OCI-LY3 (cell line): ENCODE measurements around the gene SLC9C2.

ENCODE experiments used
- H2AFZ ChIP-seq: fragments of 200-600, 300-600 bp; shearing (Covaris generic); 2 replicates; pipeline ENCODE4 v1.6.0; 2014; ENCODE audit warnings: antibody characterized with exemption, low read depth, low read length
- H3K27ac ChIP-seq: fragments of 200-600, 300-600 bp; sonication (generic); 2 replicates; pipeline ENCODE4 v1.5.1; 2014; ENCODE audit warnings: mild to moderate bottlenecking, low read length, moderate library complexity, mixed read lengths
- H3K27me3 ChIP-seq: fragments of 200-600, 300-600 bp; sonication (generic); 2 replicates; pipeline ENCODE4 v1.6.1; 2014; ENCODE audit warnings: low read depth, low read length, mixed read lengths
- H3K36me3 ChIP-seq: fragments of 200-600, 300-600 bp; sonication (generic); replicated peaks from 2 replicates; pipeline ENCODE3; 2014; ENCODE audit warnings: low read depth, low read length, mixed read lengths
- H3K4me1 ChIP-seq: fragments of 300-600, 200-600 bp; sonication (generic); 2 replicates; pipeline ENCODE4 v1.6.1; 2014; ENCODE audit warnings: low read length, mixed read lengths
- H3K4me2 ChIP-seq: fragments of 200-600, 300-600 bp; sonication (generic); 2 replicates; pipeline ENCODE4 v1.6.1; 2014; ENCODE audit warnings: low read length, mixed read lengths
- H3K4me3 ChIP-seq: fragments of 300-600, 200-600 bp; sonication (generic); 2 replicates; pipeline ENCODE4 v1.5.1; 2014; ENCODE audit warnings: antibody characterized with exemption, mild to moderate bottlenecking, low read length, moderate library complexity
- H3K79me2 ChIP-seq: fragments of 300-600, 200-600 bp; shearing (Covaris generic); 2 replicates; pipeline ENCODE4 v1.6.1; 2014; ENCODE audit warnings: mild to moderate bottlenecking, low read length, mixed read lengths
- H3K9ac ChIP-seq: fragments of 300-600, 200-600 bp; shearing (Covaris generic); 2 replicates; pipeline ENCODE4 v1.6.0; 2014; ENCODE audit warnings: mild to moderate bottlenecking, low read length, moderate library complexity
- H3K9me3 ChIP-seq: fragments of 200-600, 300-600 bp; shearing (Covaris generic); 2 replicates; pipeline ENCODE4 v1.6.1; 2014; ENCODE audit warnings: low read length, mixed read lengths; ENCODE audit not compliant: insufficient read depth
- H4K20me1 ChIP-seq: fragments of 200-600, 300-600 bp; sonication (generic); 2 replicates; pipeline ENCODE4 v1.6.1; 2016; ENCODE audit warnings: low read length, mixed read lengths; ENCODE audit not compliant: insufficient read depth
- CTCF ChIP-seq: fragments of 200-600, 300-600 bp; sonication (generic); IDR thresholded peaks from 2 replicates; pipeline ENCODE4 v1.5.1; 2014; ENCODE audit warnings: antibody characterized with exemption, low read length, low read depth
- EZH2phosphoT487 ChIP-seq: fragments of 200-600 bp; shearing (Covaris generic); IDR thresholded peaks from 2 replicates; pipeline ENCODE4 v1.6.1; 2018; ENCODE audit warnings: antibody characterized with exemption, mixed run types, low read depth

Gene SLC9C2

GRCh38 chr1:173590557-173590956 lies 12.3 kb downstream of the SLC9C2 start:
- no peak overlapping the region for H3K27ac ChIP-seq

GRCh38 chr1:173581383-173582079 lies 21.3 kb downstream of the SLC9C2 start:
- Histone ChIP-seq H3K36me3 (no peaks in the 10 kb centered on the region), H3K27ac (peak overlapping the region; percentile 43), H3K4me2 (peak overlapping the region; percentile 48), H3K4me3 (peak overlapping the region; percentile 6; the same call in 1 of the 2 replicates), H4K20me1 (no peaks in the 10 kb centered on the region), H3K9me3 (no peaks in the 10 kb centered on the region), H3K4me1 (peaks cover 37% of the 10 kb centered on the region), H3K27me3 (no peaks in the 10 kb centered on the region), H3K9ac (no peak overlapping the region), H2AFZ (peak overlapping the region; percentile 28; the same call in 1 of the 2 replicates), H3K79me2 (no peaks in the 10 kb centered on the region)
- TF ChIP-seq CTCF (no peak), EZH2phosphoT487 (no peak)

More at GRCh38 chr1:173590557-173590956, 12.3 kb downstream of the SLC9C2 start:
- no peaks in the 10 kb centered on the region for H3K9me3 ChIP-seq
- no peak overlapping the region for H3K4me3 ChIP-seq
- no peaks in the 10 kb centered on the region for H3K79me2 ChIP-seq
- no peaks in the 10 kb centered on the region for H3K36me3 ChIP-seq
- no peaks in the 10 kb centered on the region for H3K4me1 ChIP-seq
- H3K27me3 ChIP-seq, result no peaks in the 10 kb centered on the region
- TF ChIP-seq EZH2phosphoT487 (no peak), CTCF (no peak)
- H4K20me1 ChIP-seq, result no peaks in the 10 kb centered on the region
- no peak overlapping the region for H3K4me2 ChIP-seq
- H2AFZ ChIP-seq, result no peak overlapping the region
- no peak overlapping the region for H3K9ac ChIP-seq

- Histone ChIP-seq H3K36me3 (no peaks in the 10 kb centered on the region), H3K27ac (peak overlapping the region; percentile 43; the same call in 1 of the 2 replicates), H3K9me3 (no peaks in the 10 kb centered on the region), H4K20me1 (no peaks in the 10 kb centered on the region), H3K4me3 (no peak overlapping the region), H2AFZ (no peak overlapping the region), H3K27me3 (no peaks in the 10 kb centered on the region), H3K79me2 (no peaks in the 10 kb centered on the region), H3K4me2 (peak overlapping the region; percentile 48; the same call in 1 of the 2 replicates), H3K4me1 (peaks cover 37% of the 10 kb centered on the region), H3K9ac (no peak overlapping the region)
- TF ChIP-seq CTCF (no peak), EZH2phosphoT487 (no peak)
Measured at GRCh38 chr1:173580658-173581057, 22.2 kb downstream of the SLC9C2 start.

- H4K20me1 ChIP-seq, result no peaks in the 10 kb centered on the region
- no peak overlapping the region for H3K4me3 ChIP-seq
- no peak for TF ChIP-seq EZH2phosphoT487
- no peak for TF ChIP-seq CTCF
- H3K79me2 ChIP-seq, result no peaks in the 10 kb centered on the region
- H3K4me2 ChIP-seq, result no peak overlapping the region
- no peak overlapping the region for H3K9ac ChIP-seq
- no peaks in the 10 kb centered on the region for H3K27me3 ChIP-seq
- H3K27ac ChIP-seq, result no peak overlapping the region
- H3K9me3 ChIP-seq, result no peaks in the 10 kb centered on the region
- no peak overlapping the region for H2AFZ ChIP-seq
- H3K36me3 ChIP-seq, result no peaks in the 10 kb centered on the region
- peaks cover 37% of the 10 kb centered on the region for H3K4me1 ChIP-seq
Measured at GRCh38 chr1:173580071-173580470, 22.8 kb downstream of the SLC9C2 start.
